GM19043 (cell line): ENCODE results near the gene SLC6A1.

Experiments used
- ATAC-seq: cut with Tn5 transposase; IDR thresholded peaks from one replicate; pipeline ENCODE4 v1.9.1; 2021; ENCODE audit warnings: low read depth; ENCODE audit not compliant: unreplicated experiment

SLC6A1 gene

DNA sequence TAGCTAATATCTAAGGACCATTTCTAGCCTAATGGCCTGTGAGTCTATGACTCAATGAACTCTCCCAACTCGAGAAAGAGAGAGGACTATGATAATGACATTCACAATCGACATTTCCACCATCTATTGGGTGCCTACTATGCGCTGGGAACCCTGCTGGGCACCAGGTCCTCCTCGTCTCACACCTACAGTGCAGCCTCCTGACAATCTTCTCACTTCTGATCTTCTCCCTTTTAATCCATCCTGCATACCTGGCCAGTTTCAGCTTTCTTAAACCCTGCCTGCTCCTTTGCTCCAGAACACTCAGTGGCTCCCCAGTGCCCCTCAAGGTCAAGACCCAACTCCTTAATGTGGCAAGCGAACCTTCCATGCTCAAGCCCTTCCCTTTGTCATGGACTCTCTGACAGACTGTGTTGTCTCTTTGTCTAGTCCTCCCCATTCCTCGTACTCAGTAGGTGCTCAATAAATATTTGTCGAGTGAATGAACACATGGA, 3.5 kb upstream of the SLC6A1 start:
- no peak for ATAC-seq

DNA sequence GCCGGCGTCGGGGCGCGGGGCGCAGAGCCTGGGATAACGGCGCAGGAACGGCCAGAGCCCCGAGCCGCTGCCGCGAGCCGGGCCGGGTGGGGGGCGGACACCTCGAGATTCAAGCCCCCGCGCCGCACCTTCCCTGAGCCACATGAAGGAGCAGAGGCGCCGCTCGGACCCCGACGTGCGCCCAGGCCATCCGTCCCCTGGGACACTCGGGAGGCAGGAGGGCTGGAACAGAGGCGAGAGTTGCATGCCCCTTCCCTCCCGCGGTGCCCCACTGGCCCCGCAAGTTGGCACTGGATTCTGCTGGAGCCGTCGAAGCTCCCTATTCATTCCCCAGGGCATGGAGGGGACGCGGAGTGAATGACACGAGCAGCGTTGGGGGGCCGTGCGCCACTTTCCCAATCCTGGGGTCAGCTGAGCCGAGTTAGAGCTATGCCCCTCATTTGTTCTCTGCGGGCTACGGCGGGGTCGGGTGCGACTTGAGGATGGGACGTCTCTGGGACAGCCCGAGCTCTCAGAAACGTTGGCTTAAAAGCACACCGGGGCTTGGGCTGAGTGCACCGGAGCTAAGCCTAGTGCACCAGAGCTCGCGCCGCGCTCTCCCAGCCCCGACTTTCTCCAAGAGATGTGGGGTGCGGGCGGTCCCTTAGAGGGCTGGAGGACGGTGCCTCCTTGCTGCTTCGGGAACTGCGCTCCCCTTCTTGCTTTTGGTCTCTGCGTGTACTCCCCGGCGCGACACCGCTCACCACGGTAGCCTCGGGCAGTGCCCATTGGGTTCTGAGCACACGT, 588 bp downstream of the SLC6A1 start:
- ATAC-seq: no peak

DNA sequence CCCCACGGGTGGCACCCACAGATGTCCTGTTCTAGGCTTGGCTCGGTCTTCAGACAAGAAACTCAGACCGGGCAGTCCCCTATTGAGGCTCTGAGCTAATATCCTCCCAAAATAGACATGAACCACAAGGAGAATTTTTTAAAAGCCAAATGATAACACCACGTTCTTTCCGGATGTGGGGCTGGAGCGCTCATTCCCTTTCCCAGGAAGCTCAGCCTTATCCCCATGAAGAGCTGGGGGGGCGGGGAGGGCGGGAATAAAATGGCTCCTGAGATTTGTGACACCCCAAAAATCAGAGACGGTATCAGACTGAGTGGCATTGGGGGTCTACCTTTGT, 1.1 kb downstream of the SLC6A1 start:
- no peak for ATAC-seq

DNA sequence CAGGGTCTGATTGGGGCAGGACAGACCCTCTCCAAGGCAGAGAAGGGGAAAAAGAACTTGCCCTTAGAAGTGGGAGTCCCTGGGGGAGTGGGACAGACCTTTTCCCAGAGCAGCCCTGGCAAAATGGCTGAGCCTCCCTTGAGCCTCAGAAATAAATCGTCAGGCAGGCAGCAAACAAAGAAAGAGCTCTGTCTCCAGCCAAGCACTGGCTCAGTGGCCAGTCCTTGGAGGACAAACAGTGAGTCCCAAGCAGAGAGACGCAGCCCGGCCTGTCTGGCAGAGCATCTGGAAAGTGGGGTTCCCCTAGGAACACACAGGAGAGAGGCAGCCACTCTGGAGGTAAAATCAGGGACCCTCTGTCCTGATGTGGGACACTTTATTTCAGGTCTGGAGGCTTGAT, 1.8 kb downstream of the SLC6A1 start:
- no peak for ATAC-seq

DNA sequence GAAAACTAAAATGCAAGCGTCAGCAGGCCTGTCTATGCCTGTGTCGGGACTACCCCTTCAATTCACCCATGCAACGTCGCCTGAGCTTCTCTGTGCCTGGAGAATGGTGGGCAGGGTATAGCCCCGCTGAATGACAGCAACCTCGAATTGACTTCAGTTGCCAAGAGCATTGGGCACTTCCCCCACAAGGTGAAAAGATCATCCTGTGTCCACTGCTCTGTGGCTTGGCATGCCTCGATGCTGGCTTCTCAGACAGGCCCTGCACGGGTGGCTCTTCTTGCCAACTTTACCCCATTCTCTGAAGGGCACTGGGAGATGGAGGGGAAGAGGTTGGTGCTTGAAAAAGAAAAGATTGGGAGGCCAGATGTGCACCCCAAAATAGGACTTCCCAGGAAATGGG, 3.3 kb downstream of the SLC6A1 start:
- ATAC-seq: no peak

DNA sequence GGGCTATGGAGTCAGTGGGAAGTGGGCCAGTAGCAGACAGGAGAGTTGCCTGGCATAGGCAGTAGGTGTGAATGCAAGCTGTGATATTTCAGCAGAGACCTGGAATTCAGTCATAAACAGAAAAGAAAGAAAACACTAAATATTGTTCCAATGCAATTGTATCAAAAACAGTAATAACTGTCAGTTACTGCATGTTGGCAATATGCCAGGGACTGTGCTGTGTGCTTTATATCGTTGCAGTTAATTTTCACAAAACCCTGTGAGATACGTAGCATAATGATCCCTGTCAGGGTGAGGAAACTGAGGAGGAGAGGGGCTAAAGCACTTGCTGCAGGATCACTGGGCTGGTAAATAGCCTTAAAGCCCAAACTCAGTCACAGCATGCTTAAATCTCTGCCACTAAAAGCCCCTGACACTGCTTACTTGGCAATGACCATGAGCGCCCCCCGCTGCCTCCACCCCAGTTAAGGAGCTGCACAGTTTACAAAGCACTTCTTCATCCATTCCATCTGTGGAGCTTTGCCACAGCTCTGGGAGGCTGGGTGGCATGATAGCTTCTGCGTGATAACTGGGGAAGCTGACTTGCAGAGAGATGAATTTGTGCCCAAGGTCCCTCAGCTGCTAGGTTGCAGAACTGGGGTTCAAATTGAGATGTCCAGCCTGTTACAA, 3.9 kb downstream of the SLC6A1 start:
- no peak for ATAC-seq

DNA sequence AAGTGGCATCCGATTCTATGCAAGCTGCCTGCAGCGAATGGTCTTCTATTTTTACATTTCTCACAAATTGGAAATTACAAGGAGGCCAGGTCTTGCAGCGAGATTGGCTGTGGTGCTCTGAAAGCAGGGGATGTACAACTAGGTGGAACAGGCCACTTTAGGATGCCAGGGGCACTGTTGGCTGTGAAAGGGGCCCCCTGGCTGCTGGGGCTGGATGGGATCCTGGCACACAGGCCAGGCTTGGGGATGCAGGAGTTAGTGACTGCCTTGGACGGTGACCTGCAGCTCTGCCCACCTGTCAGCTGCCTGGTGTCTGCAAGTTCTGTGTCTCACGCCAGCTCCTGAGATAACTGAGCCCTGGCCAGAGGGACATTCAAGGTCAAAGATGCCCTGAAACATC, 4.6 kb downstream of the SLC6A1 start:
- no peak for ATAC-seq

DNA sequence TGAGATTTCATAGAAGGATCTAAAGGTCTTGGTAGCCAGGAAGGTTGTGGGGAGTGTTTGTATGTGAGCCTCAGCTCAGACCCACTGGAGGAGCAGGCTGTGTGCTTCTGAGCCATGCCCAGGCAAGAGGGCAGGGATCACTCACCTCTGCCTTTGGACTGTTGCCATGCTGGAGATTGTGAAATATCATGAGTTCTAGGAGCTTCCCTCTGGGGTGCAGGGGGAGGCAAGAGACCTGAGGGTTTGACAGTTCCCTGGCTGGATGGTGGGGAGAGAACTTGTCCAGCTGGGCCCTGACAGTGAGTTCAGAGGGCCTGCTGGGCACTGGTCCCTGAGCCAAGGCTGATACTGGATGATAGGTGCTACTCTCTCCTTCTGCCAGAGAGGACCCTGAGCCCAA, 6.0 kb downstream of the SLC6A1 start:
- no peak for ATAC-seq

DNA sequence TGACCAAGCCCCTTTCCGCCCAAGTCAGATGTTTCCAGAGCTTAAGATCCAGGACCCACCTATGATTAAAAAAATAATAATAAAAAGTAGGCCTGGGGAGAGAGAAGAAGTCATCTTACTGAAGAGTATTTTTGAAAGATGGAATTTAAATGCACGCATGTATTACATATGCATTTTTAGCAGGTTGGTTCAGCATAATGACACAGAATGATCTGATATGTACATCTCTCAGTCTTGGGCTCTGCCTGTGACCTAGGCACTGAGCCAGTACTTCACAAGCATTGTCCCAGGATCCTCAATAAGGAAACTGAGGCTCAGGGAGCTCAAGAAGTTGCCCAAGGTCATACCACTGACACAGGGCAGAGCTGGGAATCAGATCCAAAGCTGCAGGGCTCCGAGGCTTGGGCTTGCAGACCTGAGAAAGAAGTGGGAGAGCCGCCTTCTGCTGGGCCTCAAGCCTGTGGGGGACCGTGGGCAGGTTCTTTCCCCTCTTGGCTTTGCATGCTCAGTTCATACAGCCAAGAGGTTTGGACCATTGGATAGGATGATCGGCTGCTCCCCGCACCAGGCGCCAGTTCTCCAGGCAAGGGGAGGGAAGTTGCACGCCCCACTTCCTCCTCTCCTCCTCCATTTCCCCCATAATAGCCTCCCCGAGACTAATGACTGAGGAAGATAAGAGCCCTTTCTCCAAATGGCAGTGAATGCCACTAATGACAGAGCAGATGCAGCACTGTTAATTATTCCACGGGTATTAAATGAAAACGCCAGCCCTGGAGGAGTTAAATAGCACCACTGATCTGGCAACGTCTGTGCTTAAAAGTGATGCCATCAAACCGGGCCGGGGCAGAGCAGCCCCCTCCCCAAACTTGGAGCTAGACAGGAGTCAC, 6.9 kb downstream of the SLC6A1 start:
- no peak for ATAC-seq

DNA sequence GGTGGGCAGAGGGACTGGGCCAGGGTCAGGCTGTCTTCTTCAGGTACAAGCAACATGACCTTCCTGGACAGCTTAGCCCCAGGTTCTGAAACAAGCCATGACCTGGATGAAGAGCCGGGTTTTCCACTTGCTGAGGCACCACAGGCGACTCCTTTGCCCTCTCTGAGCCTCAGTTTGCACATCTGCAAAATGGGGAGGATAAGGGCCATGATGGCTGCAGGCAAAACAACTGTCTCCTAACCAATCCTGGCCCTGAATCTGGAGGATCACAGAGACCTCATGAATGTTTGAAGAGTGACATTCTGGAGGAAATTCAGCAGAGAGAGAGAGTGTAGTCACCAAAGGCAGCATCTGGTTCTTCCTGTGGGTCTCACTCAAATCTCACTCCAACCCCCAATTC, 8.0 kb downstream of the SLC6A1 start:
- ATAC-seq: no peak

DNA sequence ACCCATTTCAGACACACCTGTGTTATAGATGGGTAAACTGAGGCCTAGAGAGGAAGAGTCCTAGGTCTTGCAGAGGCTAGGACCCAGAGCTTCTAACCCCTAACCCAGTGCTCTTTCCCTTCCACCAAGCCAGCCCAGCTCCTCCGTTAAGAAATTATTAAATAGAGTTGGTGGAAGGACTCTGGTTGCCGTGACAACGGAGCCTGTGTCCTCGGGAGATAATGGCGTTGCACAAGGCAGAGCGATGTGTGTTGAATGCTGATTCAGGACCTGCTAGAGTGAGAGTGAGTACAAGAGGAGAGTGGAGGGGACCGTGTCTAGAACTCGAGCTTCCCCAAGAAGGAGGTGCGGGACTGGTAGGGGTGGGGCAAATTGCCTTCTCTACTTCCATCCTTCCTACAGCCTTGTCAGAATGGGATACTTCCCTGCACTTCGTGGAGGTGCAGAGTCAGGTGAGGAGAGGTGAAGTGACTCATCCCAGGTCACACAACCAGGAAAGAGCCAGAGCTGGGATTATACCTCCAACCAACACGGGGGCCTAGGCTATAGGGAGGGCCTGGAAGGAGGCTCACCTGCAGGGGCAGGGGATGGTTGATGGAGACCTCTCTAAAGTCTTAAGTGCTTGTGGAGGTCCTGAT, 8.6 kb downstream of the SLC6A1 start:
- no peak for ATAC-seq

DNA sequence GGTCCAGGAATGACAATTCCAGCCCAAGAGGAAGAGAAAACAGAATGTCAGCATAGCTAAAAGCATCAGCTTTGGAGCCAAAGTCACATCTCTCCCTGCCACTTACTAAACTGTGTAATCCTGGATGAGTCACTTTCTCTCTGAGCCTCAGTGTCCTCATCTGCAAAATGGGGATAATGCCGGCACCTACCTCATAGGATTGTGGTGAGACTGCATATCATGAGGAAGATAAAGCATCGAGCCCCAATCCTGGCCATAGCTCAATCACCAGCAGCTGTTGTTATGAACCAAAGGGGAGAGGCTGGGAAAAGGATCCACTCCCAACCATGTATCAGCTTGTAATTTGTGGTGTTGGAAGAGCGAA, 9.1 kb downstream of the SLC6A1 start:
- no peak for ATAC-seq

DNA sequence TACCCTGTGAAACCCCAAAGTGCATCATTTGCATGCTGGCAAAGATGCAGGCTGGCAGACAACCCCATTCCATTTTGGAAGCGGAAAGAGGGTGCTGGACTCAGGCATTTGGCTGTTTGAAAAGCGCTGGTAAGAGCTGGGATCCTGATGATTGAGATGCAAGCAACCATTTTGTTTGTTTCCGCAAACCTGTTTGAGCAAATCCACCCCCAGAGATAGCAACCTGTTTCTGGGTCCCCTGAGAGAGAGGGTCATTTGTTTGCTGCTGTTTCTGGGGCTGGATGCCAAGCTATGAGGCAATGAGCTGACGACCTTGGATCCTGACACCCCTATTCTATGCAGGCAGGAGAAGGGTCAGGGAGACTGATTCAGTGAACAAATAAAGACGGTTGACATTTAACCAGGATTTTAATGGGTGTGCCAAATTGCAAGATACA, 9.8 kb downstream of the SLC6A1 start:
- ATAC-seq: no peak

DNA sequence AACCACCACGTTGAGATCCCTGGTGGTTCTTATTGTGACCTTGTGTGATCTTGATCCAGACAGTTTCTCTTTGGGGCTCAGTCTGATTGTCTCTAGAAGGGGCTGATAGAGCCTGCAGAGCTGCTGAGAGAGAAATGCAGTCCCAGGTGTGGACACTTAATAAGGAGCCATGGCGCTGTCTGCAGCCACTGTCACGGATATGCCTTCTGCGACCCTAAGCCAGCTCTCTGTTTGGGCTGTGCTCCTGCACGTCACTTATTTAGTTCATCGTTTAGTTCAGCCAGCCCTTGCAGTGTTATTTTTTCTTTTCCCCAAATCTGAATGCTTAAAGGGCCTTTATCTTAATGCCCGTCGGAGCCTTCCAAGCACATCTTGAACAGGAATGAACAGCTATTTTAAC, 12.0 kb downstream of the SLC6A1 start:
- ATAC-seq: no peak

DNA sequence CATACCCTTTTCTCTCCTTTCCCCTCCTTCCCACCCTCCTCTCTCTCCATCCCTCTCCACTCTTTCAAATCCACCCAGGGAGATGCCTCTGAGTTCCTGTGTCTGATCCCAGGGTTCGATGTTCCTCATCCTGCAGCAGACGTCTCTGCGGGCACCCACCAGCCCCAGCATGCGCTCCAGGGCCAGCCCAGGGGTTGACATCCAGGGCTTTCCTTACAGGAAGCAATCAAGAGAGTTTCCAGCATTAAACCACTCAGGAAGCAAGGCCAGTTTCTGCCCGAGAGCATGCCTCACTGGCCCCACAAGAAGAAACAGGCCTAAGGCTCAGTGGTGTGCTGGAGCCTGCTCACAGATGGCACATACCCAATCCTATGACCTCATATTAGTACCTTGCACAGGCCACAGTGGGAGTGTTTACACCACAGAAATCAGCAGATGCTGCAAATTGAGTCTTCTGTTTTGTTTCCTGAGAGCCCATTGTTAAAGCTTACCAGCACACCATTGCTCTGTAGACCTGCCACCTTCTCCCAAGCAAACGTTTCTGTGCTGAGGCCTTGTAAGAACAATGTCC, 13.2 kb downstream of the SLC6A1 start:
- ATAC-seq: no peak

DNA sequence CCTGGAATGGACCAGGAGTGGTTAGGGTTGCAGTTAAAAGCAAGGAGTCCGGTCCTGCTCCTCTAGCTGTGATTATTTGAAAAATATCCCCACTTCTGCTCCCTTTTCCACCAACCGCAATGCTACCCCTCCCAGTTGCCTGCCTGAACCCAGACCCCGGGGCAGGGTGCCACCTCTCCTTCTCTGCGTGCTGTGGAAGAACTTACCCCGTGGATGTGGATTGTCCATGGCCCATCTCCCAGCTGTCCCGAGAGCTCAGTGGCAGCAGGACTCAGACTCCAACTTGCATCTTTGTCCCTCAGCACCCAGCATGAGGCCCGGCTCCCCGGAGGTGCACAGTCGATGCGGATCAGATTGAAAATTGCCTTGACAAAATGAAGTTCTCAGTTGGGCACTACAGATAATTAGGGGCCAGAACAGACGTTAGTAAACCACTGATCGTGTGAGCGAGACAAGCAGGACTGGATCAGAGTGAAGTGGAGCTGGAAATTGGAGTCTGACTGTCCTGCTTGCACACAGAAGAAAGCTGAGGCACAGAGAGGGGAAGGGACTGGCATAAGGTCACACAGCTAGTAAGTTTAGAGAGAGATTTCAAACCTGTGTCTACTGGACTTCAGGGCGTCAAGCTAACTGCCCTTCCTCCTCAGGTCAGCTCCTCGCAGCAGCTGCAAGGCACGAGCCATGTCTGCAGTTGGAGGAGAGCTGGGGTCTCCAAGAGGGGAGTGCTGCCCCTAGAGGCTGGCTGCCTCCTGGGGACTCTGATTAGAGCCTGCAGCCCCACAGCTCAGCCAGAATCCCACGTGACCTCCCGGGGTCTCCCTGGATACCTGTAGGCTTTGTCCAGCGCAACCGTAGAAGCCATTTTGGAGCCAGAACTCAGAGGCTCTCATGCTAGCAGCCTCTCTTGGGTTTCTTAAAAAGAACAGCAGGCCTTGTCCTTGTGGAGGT, 14.7 kb downstream of the SLC6A1 start:
- no peak for ATAC-seq

DNA sequence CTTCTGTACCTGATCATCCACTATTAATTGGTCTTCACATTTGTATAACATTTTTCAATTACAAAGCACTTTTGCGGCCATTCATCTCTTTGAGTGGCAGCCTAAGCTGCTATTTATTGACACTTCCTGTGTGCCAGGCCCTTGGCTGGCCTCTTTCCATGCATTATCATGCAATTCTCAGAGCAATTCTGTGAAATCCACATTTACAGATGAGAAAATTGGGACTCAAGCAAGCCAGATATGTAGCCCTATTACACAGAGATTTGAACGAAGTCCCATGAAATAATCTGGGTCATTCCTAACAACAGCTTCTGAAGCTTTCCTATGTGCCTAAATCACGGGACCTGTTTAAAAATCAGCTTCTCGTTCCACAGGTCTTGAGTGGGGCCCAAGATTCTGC, 17.4 kb downstream of the SLC6A1 start:
- ATAC-seq: no peak

DNA sequence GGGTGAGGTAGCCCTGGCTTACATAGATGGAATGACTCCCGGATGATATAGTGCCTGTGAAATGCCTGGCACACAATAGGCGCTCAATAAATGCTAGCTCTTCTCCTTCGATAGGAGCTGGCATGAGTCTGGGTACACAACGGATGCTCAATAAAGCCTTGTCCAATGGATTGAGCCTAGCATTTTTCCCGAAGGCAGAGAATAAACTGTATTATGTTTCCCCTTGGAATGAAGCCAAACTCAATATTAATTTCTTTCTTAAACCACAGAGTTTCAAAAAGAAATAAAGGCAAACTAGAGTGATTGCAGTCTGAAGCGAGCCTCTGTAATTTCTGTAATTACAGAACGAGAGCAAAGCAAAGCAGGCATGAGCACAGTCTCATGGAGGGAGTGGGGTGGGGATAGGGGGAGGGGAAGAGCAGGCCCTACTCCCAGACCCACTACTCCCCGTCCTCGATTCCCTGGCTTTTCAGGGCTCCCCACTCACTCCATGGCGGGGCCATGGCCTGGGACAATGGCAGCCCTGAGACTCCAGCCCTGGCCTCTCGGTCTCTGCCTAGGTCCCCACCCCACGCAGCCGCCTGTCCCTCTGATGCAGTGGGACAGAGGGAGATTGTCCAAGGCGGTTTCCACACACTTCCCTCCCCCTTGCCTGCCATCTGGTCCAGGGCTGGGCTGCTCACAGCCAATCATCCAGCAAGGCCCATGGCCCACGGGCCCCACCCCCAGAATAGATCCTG, 18.0 kb downstream of the SLC6A1 start:
- ATAC-seq: no peak

DNA sequence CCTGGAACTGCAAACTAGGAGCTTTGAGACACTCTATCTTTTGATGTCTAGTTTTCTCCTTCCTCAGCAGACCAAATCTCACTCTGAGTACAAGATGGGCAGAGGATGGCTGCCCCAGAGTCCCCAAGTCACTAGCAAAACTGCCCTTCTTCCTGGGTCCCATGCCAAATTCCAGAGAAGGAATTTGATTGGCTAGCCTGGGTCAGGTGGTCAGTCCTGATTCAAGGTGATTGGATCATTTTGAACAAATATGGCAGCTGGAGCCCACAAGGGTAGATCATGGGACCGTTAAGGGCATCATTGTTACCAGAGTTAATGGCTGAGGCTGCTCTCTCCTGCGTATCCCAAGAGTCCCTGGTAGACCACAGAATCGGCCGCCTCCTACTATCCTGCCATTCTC, 21.7 kb downstream of the SLC6A1 start:
- no peak for ATAC-seq
